ENCODE data around the gene METTL24.

DNA sequence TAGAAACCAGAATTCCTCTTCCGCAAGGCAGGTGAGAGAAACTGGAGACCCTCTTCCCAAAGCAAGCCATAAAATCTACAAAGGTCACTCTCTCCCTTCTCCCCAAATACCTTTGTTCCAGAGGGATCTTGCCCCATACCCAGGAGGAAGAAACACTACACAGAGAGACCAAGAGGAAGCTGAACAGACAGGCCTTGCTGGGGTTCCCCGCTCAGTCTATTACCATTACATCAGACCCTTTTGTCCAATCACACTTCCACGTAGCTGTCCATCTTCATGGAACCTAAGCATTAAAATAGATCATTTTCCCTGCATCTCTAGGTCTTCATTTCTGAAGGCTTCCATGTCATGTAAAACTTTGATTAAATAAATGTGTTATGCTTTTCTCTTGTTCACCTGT lies 32.1 kb downstream of the METTL24 start:
- TF ChIP-seq JUND (IDR thresholded peaks at IDR 0.05) (no peak), RAD21 (IDR thresholded peaks at IDR 0.05) (no peak), YY1 (IDR thresholded peaks at IDR 0.05) (no peak), EGR1 (IDR thresholded peaks at IDR 0.05; ENCODE audit: low read depth in 2 of 2) (no peak), GABPA (IDR thresholded peaks at IDR 0.05 in 1 of 2, conservative IDR thresholded peaks at IDR 0.05 in 1 of 2) (no peak)
- TF ChIP-seq, protein P1, sequence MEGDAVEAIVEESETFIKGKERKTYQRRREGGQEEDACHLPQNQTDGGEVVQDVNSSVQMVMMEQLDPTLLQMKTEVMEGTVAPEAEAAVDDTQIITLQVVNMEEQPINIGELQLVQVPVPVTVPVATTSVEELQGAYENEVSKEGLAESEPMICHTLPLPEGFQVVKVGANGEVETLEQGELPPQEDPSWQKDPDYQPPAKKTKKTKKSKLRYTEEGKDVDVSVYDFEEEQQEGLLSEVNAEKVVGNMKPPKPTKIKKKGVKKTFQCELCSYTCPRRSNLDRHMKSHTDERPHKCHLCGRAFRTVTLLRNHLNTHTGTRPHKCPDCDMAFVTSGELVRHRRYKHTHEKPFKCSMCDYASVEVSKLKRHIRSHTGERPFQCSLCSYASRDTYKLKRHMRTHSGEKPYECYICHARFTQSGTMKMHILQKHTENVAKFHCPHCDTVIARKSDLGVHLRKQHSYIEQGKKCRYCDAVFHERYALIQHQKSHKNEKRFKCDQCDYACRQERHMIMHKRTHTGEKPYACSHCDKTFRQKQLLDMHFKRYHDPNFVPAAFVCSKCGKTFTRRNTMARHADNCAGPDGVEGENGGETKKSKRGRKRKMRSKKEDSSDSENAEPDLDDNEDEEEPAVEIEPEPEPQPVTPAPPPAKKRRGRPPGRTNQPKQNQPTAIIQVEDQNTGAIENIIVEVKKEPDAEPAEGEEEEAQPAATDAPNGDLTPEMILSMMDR (IDR thresholded peaks at IDR 0.05; ENCODE audit: low read depth, low read length, missing input control), result no peak
- TF ChIP-seq, protein P2, sequence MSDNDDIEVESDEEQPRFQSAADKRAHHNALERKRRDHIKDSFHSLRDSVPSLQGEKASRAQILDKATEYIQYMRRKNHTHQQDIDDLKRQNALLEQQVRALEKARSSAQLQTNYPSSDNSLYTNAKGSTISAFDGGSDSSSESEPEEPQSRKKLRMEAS (IDR thresholded peaks at IDR 0.05), result no peak
